Peyer's patch (tissue), 4 donors: ENCODE data around the gene CNOT3.

Experiments
- CTCF ChIP-seq, 6 experiments: fragments of 450-650 bp in 4 of 6; fragments of 200-600 bp in 2 of 6; sonication (generic) in 1 of 6; IDR thresholded peaks; one replicate each; pipeline ENCODE4 v1.5.1; 2017 to 2019; ENCODE audit warnings: antibody characterized with exemption in 6 of 6, mild to moderate bottlenecking in 3 of 6, moderate library complexity in 1 of 6
- POLR2A ChIP-seq, 2 donors: fragments of 450-650 bp; IDR thresholded peaks; one replicate each; pipeline ENCODE4 v1.5.1; 2017; ENCODE audit warnings: antibody characterized with exemption in 2 of 2, mild to moderate bottlenecking in 2 of 2, moderate library complexity in 2 of 2

DNA sequence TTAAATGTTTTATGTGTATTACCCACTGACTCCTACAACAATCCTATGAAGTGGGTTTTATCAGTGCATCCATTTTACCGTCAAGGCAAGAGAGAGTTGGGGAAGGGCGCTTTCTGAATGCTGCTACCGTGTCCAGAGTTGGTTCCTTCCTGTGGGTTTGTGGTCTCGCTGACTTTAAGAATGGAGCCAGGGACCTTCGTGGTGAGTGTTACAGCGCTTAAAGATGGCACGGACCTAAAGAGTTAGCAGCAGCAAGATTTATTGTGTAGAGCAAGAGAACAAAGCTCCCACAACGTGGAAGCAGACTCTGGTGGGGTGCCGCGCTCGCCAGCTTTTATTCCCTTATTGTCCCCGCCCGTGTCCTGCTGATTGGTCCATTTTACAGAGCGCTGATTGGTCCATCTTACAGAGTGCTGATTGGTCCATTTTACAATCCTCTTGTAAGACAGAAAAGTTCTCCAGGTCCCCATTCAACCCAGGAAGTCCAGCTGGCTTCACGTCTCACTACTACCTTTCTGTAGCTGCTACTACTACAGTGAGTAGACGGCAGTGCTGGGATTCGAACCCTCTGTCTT lies 43.0 kb upstream of the CNOT3 start:
- TF ChIP-seq POLR2A (IDR thresholded peaks at IDR 0.05) (no peak), CTCF (IDR thresholded peaks at IDR 0.05) (no peak)
